Activated CD4-positive, alpha-beta T cell treated with anti-CD3 and anti-CD28 coated beads for 36 hours (primary cell): Measurements from ENCODE around the gene VSTM2B. TPM values are rescaled to one million over a fixed set of nuclear protein-coding genes. Genes with fewer than 3 reads are reported as not detected.

Experiments
- ATAC-seq: fragments of 200-7000 bp; cut with Tn5 transposase; one replicate; pipeline ENCODE4 v1.10.0; 2021; ENCODE audit warnings: mild to moderate bottlenecking, moderate library complexity
- CTCF ChIA-PET: fragments of 350-600 bp; sonication (Branson Sonifier 250); formaldehyde crosslinking; loops from one replicate; lab custom pipeline; 2021; ENCODE audit warnings: antibody characterized with exemption; lab: Charles Lee
- POLR2A ChIA-PET: fragments of 350-600 bp; sonication (Branson Sonifier 250); formaldehyde crosslinking; loops from one replicate; lab custom pipeline; 2021; ENCODE audit warnings: antibody characterized with exemption, inconsistent platforms; lab: Charles Lee
- DNase-seq: peaks from one replicate; pipeline ENCODE4 v3.0.0-alpha.2; 2020
- H3K27ac Mint-ChIP-seq: one replicate; pipeline ENCODE4 v1.8.0; 2021; ENCODE audit warnings: mixed read lengths
- H3K27me3 Mint-ChIP-seq: one replicate; pipeline ENCODE4 v1.8.0; 2021; ENCODE audit warnings: mixed read lengths
- H3K36me3 Mint-ChIP-seq: one replicate; pipeline ENCODE4 v1.8.0; 2021; ENCODE audit warnings: low read depth, mixed read lengths
- H3K4me1 Mint-ChIP-seq: one replicate; pipeline ENCODE4 v1.8.0; 2021; ENCODE audit warnings: mixed read lengths
- H3K4me3 Mint-ChIP-seq: one replicate; pipeline ENCODE4 v1.8.0; 2021; ENCODE audit warnings: mild to moderate bottlenecking, moderate library complexity, mixed read lengths
- H3K9me3 Mint-ChIP-seq: one replicate; pipeline ENCODE4 v1.8.0; 2021; ENCODE audit warnings: low read depth, mixed read lengths
- intact Hi-C, 2 experiments: fragments of 100-400 bp; cut with DNase I in 1 of 2; cut with micrococcal nuclease in 1 of 2; formaldehyde crosslinking; loops; one replicate each; pipeline versions ENCODE4 v1.14.2 to v1.15.1; 2022 to 2024; cut with DNase I, micrococcal nuclease
- total RNA-seq, 2 experiments: library from RNA; stranded (reverse); gene quantifications; one replicate each; pipeline ENCODE4 v1.2.3, GENCODE V29; 2021

Gene VSTM2B
- total RNA-seq, 2 experiments from 2014 or later: not detected

DNA sequence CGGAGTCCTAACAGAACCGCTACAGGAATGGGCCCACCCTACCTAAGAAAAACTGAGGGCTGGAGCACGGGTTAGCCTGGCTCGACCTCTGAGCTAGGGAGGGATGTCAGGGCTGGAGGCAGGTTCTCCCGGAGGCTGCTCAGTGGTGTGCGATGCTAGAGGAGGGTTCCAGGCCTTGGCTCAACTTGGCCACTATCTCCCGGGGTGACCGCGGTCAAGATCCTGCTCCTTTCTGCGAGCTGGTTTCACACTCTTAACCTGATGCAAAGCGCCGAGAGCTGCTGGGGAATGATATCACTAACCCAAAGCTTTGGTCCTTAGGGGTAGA is 80.6 kb downstream of the VSTM2B start:
- Mint-ChIP-seq H3K27me3 (no peaks in the 10 kb centered on the region), H3K4me3 (peak overlapping the region; percentile 98), H3K4me1 (peaks cover 15% of the 10 kb centered on the region), H3K36me3 (peaks cover 23% of the 10 kb centered on the region), H3K27ac (peak overlapping the region; percentile 100), H3K9me3 (no peaks in the 10 kb centered on the region)
- peak; percentile 34 for ATAC-seq
- intact Hi-C loops: loop anchor here (1.0 to 10.0 kb wide), 14 partner anchors 15 to 1812 kb away; partner anchors contain the start of genes UQCRFS1 (in 2 of the 2), C19orf12 (in 1 of the 2), CCNE1 (in 1 of the 2) and PLEKHF1 (in 1 of the 2)
- no peak for DNase-seq
- ChIA-PET POLR2A (interaction anchor here (0.9 to 1.8 kb wide), 9 partner anchors 15 to 231 kb away, joined by 3 to 8 read pairs (median 5); partner anchors contain the start of gene PLEKHF1), CTCF (interaction anchor here (0.6 to 8.9 kb wide), 20 partner anchors 12 to 119 kb away, joined by 3 to 130 read pairs (median 6); partner anchors contain the start of genes C19orf12 and PLEKHF1)

GRCh38 chr19:29609636-29610035 is 83.8 kb downstream of the VSTM2B start:
- no peak overlapping the region for H3K4me3 Mint-ChIP-seq
- H3K36me3 Mint-ChIP-seq: peaks cover 48% of the 10 kb centered on the region
- no peaks in the 10 kb centered on the region for H3K9me3 Mint-ChIP-seq
- CTCF ChIA-PET: interaction anchor here (0.6 to 8.9 kb wide), 21 partner anchors 9 to 121 kb away, joined by 3 to 130 read pairs (median 7); partner anchors contain the start of genes C19orf12 and PLEKHF1
- no peaks in the 10 kb centered on the region for H3K27me3 Mint-ChIP-seq
- H3K27ac Mint-ChIP-seq: no peak overlapping the region
- intact Hi-C loops: loop anchor here (1.0 to 10.0 kb wide), 7 partner anchors 55 to 1815 kb away; partner anchors contain the start of genes PLEKHF1 (in 2 of the 2) and UQCRFS1 (in 1 of the 2)
- POLR2A ChIA-PET: no interaction called here
- ATAC-seq (no peak), DNase-seq (no peak)
- H3K4me1 Mint-ChIP-seq: peaks cover 15% of the 10 kb centered on the region

- DNase-seq (no peak), ATAC-seq (no peak)
- Mint-ChIP-seq H3K9me3 (no peaks in the 10 kb centered on the region), H3K4me1 (peaks cover 12% of the 10 kb centered on the region), H3K4me3 (no peak overlapping the region), H3K27me3 (no peaks in the 10 kb centered on the region), H3K27ac (peak overlapping the region; percentile 55), H3K36me3 (peaks cover 54% of the 10 kb centered on the region)
- POLR2A ChIA-PET: interaction anchor here (0.9 to 1.1 kb wide), 3 partner anchors 63 to 108 kb away, joined by 3 to 4 read pairs (median 3); no protein-coding TSS in a partner anchor
- CTCF ChIA-PET: interaction anchor here (0.8 to 8.9 kb wide), 30 partner anchors 10 to 346 kb away, joined by 3 to 130 read pairs (median 5); partner anchors contain the start of genes C19orf12 and PLEKHF1
- intact Hi-C loops: loop anchor here (1.0 to 10.0 kb wide), 5 partner anchors 55 to 235 kb away; partner anchors contain the start of gene PLEKHF1 (in 2 of the 2)
Observed at GRCh38 chr19:29610213-29610573, 84.4 kb downstream of the VSTM2B start.

DNA sequence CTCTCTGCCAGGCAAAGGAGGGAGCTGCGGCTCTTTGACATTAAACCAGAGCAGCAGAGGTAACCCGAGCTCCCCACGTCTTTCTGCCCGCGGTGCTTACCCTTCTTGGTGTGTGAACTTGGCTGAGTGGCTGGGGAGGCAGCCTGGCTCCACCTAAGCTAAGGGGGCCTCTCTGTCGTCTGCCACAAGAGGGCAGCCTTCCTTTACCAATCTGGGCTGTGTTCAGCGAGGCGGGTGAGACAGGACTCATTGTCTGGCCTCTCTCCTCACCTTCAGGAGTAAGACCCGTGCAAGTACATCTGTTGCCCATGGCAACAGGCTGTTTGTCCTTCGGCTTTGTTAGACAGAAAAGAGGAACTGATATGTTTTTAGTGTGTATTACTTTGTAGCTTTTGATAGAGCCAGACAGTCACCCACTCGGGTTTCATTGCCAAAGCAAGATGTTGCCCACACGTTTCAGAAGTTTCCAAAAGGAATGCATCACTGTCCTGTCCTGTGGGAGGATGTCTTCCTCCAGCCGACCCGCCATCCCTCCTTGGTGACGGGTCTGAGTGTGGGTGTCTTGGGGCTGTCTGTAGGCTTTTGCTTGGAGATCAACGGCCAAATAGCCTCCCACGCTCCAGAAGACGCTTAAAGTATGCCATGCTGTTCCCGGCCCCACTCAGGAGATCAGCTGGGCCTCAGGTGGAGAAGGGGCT is 84.9 kb downstream of the VSTM2B start:
- H3K4me3 Mint-ChIP-seq: no peak overlapping the region
- CTCF ChIA-PET: interaction anchor here (0.6 to 8.9 kb wide), 30 partner anchors 10 to 347 kb away, joined by 3 to 130 read pairs (median 5); partner anchors contain the start of genes C19orf12 and PLEKHF1
- POLR2A ChIA-PET: interaction anchor here (0.9 to 1.1 kb wide), 3 partner anchors 62 to 107 kb away, joined by 3 to 4 read pairs (median 3); no protein-coding TSS in a partner anchor
- peaks cover 59% of the 10 kb centered on the region for H3K36me3 Mint-ChIP-seq
- no peaks in the 10 kb centered on the region for H3K9me3 Mint-ChIP-seq
- intact Hi-C loops: loop anchor here (1.0 to 10.0 kb wide), 5 partner anchors 54 to 234 kb away; partner anchors contain the start of gene PLEKHF1 (in 2 of the 2)
- peaks cover 12% of the 10 kb centered on the region for H3K4me1 Mint-ChIP-seq
- ATAC-seq (peak; percentile 76), DNase-seq (peak; percentile 93)
- H3K27me3 Mint-ChIP-seq: no peaks in the 10 kb centered on the region
- H3K27ac Mint-ChIP-seq: no peak overlapping the region

DNA sequence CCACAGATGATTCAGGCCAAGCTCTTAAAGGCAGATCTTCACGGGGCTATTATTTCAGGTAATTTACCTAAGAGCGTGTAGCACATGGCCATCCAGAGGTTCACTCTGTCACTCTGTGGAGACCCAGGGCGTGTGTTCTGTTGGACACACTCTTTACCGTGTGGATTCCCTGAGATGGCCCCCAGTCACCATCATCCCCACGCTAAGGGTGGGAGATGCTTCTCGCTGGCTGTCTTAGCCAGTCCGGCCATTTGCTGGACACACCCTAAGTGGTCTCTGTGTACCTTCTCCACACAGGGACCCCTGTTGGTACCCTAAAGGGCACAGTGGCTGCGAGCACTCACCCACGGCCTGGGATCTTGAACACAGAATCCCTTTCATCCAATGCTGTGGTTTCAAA is 86.3 kb downstream of the VSTM2B start:
- peaks cover 65% of the 10 kb centered on the region for H3K36me3 Mint-ChIP-seq
- ATAC-seq (no peak), DNase-seq (no peak)
- intact Hi-C loops: loop anchor here in 1 of 2 experiments (10.0 kb wide), 1 partner anchor 233 kb away; no protein-coding TSS in a partner anchor
- no peak overlapping the region for H3K27ac Mint-ChIP-seq
- POLR2A ChIA-PET: no interaction called here
- CTCF ChIA-PET: interaction anchor here (0.6 to 8.9 kb wide), 11 partner anchors 11 to 158 kb away, joined by 3 to 130 read pairs (median 20); partner anchors contain the start of genes C19orf12 and PLEKHF1
- no peaks in the 10 kb centered on the region for H3K9me3 Mint-ChIP-seq
- peaks cover 7% of the 10 kb centered on the region for H3K4me1 Mint-ChIP-seq
- H3K27me3 Mint-ChIP-seq: no peaks in the 10 kb centered on the region
- no peak overlapping the region for H3K4me3 Mint-ChIP-seq

DNA sequence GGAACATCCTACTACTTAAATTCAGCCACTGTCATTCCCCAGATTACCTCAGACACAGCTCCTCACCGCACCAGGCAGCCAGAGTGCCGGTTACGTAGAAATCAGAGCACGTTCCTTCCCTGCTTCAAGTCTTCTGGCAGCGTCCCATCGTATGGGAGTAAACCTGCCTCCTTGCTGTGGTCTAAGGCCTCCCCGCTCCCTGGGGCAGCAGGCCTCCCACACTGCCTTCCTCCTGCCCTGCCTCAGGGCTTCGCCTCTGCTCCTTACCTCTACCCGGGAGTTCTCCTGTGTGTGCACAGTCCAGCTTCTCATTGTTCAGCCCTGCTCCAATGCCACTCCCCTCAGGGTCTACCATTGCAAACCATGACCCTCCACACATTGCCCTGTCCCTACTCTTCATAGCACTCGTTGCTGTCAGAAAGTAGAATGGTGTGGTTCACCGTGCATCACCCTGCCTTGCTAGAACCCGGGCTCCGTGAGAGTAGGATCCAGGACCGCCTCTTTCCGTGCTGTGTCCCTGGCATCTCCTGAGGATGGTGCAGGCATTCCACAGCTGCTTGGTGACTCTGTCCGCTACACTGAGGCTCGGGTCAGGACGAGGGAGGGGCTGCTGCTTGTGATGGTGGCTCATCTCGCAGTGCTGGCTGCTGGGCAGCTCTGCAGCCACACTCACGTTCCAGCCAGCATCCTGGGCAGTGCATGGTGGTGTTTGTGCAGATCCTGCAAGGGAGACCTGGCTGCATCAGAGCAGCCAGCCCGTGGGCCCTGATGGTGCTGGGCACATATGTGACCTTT is 87.2 kb downstream of the VSTM2B start:
- ATAC-seq (no peak), DNase-seq (no peak)
- no peaks in the 10 kb centered on the region for H3K9me3 Mint-ChIP-seq
- H3K36me3 Mint-ChIP-seq: peaks cover 67% of the 10 kb centered on the region
- H3K27ac Mint-ChIP-seq: no peak overlapping the region
- H3K27me3 Mint-ChIP-seq: no peaks in the 10 kb centered on the region
- H3K4me1 Mint-ChIP-seq: peaks cover 6% of the 10 kb centered on the region
- CTCF ChIA-PET: interaction anchor here (1.6 to 8.9 kb wide), 4 partner anchors 54 to 101 kb away, joined by 3 to 130 read pairs (median 68); partner anchors contain the start of genes C19orf12 and PLEKHF1
- intact Hi-C loops: loop anchor here in 1 of 2 experiments (10.0 kb wide), 1 partner anchor 232 kb away; no protein-coding TSS in a partner anchor
- no peak overlapping the region for H3K4me3 Mint-ChIP-seq
- POLR2A ChIA-PET: no interaction called here

GRCh38 chr19:29614046-29614445 is 88.3 kb downstream of the VSTM2B start:
- ChIA-PET POLR2A (no interaction called here), CTCF (interaction anchor here (1.2 to 8.9 kb wide), 3 partner anchors 11 to 100 kb away, joined by 3 to 130 read pairs (median 5); partner anchors contain the start of gene C19orf12)
- intact Hi-C loops: loop anchor here in 1 of 2 experiments (10.0 kb wide), 1 partner anchor 231 kb away; no protein-coding TSS in a partner anchor
- ATAC-seq: no peak
- peaks cover 6% of the 10 kb centered on the region for H3K4me1 Mint-ChIP-seq
- H3K4me3 Mint-ChIP-seq: no peak overlapping the region
- H3K9me3 Mint-ChIP-seq: no peaks in the 10 kb centered on the region
- DNase-seq: no peak
- H3K27ac Mint-ChIP-seq: no peak overlapping the region
- no peaks in the 10 kb centered on the region for H3K27me3 Mint-ChIP-seq
- H3K36me3 Mint-ChIP-seq: peaks cover 63% of the 10 kb centered on the region

Other genes with a start within 250 kb of the VSTM2B start
- 100 to 1,000 TPM; 101 to 136 TPM for gene POP4, start 80.3 kb downstream of the VSTM2B start, total RNA-seq
- 10 to 100 TPM; 25.4 to 26.6 TPM for gene PLEKHF1, start 139.5 kb downstream of the VSTM2B start, total RNA-seq
- gene C19orf12, start 189.3 kb downstream of the VSTM2B start, total RNA-seq: 10 to 100 TPM; 26.7 to 35.7 TPM